ENCODE results near the gene HNRNPDL.
"Not testable (repeated sequence)": the region's sequence is repeated elsewhere in the genome, so short reads cannot be mapped to it uniquely, and the experiment has no call there.

The HNRNPDL gene

DNA sequence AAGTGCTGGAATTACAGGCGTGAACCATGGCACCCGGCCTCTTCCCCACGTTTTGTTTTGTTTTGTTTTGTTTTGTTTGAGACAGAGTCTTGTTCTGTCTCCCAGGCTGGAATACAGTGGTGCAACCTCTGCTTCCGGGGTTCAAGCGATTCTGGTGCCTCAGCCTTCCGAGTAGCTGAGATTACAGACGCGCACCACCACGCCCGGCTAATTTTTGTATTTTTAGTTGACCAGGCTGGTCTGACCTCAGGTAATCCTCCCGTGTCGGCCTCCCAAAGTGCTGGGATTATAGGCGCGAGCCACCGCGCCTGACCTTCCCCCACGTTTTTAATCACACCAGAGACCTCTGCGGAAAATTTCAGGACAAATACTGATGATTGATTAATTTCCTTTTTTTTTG lies 2.3 kb upstream of the HNRNPDL start:
- DNase-seq (ENCODE audit: low read depth in 2 of 2), result no peak

DNA sequence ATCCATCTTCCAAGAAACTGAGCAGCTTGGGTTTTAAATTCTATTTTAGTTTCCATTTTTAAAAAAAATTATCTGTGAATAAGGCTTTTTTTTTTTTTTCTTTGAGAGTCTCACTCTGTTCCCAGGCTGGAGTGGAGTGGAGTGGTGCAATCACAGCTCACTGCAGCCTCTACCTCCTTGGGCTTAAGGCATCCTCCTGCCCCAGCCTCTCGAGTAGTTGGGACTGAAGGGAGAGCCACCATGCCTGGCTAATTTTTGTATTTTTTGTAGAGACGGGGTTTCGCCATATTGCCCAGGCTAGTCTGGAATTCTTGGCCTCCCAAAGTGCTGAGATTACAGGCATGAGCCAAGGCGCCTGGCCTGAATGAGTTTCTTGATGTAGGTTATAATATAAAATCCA lies 1.6 kb upstream of the HNRNPDL start:
- DNase-seq (ENCODE audit: low read depth in 2 of 2), result no peak

DNA sequence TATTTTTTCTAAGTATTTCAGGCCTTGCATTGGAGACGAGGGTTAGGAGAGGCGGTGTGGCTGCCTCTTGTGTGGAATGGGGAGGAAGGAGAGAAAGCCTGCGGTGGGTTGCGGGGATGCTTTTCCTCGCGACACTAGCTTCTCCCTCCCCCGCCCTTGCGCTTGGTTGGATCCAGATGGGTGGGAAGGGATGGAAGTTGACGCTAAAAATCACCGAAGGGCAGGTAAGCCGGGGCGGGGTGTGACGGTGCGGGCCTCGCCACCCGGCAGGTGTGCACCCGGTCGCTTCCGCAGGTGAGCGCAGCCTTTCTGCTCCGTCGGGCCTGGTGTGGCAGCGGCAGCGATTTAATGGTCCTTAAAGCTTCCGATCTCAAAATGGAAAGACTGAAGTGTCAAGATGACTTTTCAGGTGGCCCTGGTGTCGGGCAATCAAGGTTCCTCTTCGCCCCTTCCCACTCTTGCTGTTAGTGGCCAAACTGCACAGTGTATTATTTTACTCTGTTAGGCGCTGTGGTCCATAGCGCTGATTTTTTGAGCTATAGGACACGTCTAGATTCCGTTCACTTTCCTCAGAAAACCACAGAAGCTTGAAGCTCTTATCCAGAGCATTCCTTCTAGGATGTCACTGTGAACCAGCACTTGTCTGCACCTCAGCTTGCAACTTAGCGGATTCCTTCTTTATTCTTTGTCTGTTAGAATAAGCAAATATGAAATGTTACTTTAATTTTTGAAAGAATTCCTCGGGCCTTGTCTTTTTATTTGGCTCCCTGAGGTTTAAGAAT lies 893 bp upstream of the HNRNPDL start:
- DNase-seq (ENCODE audit: low read depth in 2 of 2), result peak in 1 of 2 experiments; percentile 17

DNA sequence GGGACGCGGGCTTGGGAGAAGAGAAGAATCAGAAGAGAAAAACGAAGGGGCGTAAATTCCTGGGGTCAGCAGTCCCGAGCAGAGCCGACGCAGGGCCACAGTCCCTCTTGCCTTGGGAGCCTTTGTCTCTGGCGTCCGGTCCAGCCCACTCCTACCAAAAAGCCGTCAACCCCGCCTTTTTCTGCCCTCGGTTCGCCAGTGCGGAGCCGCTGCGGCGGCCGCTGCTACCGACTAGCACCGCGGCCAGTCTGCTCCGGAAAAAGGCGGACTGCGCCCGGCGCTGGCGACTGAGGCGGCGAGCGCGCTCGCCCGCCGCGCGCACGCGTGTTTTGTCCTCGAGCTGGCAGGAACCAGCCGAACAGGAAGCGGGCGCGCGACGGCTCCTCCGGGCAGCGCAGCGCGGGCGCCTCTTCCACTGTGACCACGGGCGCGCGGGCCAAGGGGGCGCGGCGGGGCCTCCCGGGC lies 502 bp downstream of the HNRNPDL start:
- no peak for DNase-seq (ENCODE audit: low read depth in 2 of 2)

DNA sequence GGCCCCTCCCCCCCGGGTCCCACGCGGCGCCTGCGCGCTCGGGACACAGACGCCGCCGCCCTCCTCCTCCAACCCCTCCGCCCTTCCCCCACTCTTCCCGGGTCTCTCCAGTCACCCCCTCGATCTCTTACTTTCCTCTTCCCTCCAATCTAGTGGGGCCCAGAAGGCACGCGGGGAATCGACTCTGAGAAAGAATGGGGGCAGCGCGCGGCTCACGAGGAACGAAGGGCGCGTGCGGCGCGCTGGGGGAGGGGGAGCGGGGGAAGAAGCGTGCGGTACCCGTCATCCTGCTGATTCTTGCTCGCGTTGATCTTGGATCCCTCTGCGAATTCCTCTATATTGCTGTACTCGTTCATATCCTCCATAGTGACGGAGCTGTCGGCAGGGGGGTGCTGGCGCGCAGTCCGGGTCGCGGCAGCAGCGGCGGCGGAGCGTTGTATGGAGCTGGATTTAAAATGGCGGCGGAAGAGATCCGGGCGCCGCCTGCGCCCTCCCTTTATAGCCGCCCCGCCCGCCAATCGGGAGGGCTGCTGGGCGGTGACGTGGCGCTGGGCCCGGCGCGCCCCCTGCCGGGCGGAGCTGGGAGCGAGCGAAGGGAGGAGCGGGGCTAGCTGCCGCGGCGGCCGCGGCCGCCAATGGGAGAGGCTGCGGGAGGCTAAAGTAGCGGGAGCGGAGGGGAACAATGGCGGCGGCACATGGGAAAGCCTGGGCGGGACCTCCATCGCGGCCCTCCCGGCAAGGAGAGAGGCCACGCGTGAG lies 1.1 kb downstream of the HNRNPDL start:
- DNase-seq (ENCODE audit: low read depth in 2 of 2), result peak; percentile 85 to 86

DNA sequence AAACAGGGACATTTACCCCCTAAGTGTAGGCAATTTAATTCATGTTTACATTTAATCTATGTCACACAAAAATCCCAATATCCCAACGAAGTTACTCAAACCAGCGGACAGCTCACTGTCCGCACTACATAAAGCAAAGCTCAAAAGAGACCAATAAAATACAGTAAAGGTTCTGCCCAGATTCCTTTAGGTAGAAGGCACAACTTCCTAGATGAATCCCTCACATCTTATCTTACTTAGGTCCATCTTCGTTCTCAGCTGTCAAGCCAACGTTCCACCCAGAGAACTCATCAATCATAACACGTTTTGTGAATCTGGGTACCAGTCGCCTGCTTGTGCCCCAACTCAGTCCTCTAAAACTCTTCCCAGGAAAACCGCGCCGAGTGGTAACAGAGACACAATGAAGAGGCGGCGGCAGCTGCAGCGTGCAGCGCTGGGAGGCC lies 1.7 kb downstream of the HNRNPDL start:
- no peak for DNase-seq (ENCODE audit: low read depth in 2 of 2)

DNA sequence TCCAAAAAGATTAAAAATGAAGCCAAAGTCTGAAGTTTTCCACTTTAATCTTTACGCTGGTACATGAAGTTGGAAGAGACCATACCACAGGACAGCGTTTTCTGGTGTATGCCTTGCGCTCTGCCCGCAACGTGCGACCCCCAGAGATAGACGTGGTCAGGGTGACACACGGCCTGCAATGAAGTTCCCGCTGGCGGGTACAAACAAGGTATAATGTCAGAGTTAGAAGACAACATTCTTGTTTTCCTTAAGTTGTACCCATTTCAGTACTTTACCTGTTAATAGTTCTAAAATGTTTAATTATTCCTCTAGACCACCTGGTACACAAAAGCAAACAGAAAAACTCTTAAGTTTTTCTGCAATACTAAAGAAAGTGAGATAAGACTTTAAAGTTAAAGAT lies 4.8 kb downstream of the HNRNPDL start:
- no peak for DNase-seq (ENCODE audit: low read depth in 2 of 2)

DNA sequence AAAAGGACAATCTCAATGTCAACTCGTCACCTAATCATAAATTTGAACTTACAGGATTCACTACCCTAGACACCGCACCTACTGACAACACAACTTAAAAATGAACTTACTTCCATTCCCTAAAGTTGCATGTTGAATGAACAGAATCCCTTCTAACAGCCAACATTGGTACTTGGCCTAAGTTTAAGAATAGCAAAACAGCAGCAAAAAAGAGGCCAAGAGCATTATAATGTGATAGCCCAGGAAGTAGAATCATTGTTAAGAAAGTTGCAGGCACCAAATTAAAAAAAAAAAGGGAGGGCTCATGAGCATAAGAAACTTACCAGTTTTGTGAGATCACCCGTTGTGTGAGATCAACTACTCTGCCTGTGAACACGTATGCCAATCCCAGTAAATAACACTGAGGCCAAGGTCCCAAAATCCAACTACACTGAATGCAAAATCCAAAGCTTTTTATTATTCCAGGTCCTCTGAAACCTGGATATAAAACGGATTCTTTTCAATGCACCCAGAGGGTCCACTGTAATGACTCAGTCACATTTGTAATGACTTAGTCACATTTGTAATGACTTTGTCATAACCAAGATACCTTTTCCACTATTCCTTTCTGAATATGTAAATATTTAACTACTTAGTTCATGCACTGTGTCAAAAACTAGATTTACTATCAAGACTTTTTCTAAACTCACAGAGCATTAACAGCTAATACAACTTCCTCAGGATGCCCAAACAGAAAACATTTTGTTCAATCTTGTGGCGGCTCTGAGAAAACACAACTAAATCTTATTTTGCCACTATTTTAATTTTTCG lies 6.8 kb downstream of the HNRNPDL start:
- DNase-seq (ENCODE audit: low read depth in 2 of 2), result no peak

DNA sequence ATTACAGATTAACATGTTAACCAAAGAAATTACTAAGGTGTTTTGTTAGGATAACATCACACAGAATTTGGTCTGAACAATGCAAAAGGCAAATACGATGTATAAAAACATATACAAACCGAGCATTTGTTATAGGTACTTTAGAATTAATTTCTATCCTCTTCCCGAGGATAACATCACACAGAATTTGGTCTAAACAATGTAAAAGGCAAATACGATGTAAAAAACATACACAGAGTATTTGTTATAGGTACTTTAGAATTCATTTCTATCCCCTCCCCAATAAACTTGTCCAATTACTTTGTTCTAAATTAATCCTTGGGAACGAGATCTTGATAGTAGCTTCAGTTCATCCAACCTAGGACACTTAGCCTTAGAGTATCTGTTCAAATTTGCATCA lies 7.6 kb downstream of the HNRNPDL start:
- no peak for DNase-seq (ENCODE audit: low read depth in 2 of 2)

DNA sequence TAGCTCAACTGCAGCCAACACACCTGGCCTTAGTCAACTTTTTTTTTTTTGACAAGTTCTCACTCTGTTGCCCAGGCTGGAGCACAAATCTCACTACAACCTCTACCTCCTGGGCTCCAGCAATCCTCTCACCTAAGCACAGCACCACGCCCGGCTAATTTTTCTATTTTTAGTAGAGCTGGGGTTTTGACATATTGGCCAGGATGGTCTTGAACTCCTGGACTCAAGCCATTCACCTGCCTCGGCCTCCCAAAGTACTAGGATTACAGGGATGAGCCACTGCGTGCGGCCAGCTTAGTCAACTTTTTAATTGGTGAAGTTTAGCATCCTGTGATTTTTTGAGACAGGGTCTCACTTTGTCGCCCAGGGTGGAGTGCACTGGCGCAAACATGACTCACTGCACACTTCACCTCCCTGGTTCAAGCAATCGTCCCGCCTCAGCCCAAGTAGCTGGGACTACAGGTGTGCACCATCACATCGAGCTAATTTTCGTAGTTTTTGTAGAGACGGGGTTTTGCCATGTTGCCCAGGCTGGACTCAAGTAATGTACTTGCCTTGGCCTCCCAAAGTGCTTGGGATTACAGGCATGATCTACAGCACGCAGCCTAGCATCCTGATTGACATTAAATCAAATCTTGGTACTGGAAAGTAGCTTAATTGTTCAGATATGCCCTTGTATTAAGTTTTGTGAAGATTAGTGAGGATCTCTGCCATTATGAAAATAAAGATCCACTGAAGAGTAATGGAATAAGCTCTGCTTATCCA lies 8.3 kb downstream of the HNRNPDL start:
- no peak for DNase-seq (ENCODE audit: low read depth in 2 of 2)

DNA sequence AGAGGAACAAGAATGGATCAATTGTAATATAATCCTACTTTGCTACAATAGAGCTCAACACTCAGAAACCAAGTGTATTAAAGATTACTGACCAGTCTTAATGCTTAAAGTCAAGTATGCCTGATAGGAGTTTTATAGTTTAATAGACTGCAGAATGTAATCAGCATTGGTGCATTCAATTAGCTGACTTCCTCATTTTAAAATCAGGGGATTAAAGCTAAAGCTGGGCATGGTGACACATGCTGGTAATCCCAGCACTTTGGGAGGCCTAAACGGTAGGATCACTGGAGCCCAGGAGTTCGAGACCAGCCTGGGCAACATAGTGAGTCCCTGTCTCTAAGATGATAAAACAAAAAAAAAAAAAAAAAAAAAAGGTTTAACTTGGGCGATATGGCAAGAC lies 10.8 kb downstream of the HNRNPDL start:
- no peak for DNase-seq (ENCODE audit: low read depth in 2 of 2)

DNA sequence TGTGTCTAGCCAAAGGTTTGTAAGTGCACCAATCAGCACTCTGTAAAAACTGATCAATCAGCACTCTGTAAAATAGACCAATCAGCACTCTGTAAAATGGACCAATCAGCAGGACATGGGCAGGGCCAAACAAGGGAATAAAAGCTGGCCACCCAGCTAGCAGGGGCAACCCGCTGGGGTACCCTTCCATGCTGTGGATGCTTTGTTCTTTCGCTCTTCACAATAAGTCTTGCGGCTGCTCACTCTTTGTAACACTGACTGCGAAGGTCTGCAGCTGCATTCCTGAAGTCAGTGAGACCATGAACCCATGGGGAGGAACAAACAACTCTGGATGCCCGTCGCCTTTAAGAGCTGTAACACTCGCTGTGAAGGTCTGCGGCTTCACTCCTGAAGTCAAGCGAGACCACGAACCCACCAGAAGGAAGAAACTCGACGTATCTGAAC lies 14.3 kb downstream of the HNRNPDL start:
- no peak for DNase-seq (ENCODE audit: low read depth in 2 of 2)

DNA sequence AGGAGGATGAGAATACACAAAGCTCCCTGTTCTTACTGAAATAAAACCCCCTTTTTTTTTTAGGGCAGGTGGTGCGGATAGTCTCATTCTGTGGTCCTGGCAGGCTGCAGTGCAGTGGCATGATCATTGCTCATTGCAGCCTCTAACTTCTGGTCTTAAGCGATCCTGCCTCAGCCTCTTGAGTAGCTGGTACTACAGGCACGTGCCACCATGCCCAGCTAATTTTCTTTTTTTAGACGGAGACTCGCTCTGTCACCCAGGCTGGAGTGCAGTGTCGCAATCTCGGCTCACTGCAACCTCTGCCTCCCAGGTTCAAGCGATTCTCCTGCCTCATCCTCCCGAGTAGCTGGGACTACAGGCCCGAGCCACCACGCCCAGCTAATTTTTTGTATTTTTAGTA lies 15.2 kb downstream of the HNRNPDL start:
- DNase-seq (ENCODE audit: low read depth in 2 of 2), result not testable (repeated sequence)

DNA sequence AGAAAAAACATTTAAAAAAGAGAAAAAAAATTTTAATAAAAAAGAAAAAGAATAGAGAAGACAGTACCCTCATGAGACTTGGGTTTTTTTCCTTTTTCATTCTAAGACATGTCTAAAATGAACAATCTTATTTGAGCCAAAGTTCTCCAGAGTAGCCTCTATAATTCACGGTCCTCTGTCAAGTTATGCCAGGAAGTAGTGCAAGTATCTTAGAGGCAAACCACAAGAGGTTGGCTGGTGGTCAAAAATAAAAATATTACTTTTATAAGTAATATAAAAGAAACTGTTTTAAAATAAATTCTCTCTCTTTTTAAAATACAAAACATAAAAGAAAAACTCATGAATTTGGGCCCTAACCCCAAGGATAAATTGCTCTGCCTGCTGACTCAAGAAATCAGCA lies 26.5 kb downstream of the HNRNPDL start:
- DNase-seq (ENCODE audit: low read depth in 2 of 2), result no peak

DNA sequence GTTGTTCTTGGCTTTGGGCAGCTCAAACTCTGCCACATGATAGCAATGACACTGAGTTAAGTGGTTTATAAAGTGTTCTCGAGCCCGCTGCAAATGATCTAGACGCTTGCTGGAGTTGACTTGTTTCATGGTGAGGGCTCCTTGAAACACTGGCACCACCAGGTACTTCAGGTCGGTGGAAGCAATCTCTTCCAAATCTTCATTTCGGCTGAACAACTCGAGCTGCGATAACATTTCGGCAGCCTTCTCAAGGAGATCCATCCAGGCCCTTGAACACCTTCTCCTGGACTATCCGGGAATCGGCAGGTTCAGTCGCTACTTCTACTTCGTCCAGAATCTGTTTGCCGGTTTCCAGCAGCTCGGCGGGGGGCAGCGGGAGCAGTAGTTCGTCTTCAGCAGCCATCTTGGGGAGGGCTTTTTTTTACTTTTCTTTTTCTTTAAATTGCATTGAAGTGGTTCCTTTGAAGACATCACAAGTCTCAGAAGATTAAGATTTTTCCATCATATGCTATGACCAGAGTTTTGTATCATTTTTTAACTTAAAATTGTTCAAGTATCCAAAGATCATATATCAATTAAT lies 28.0 kb downstream of the HNRNPDL start:
- DNase-seq (ENCODE audit: low read depth in 2 of 2), result no peak

DNA sequence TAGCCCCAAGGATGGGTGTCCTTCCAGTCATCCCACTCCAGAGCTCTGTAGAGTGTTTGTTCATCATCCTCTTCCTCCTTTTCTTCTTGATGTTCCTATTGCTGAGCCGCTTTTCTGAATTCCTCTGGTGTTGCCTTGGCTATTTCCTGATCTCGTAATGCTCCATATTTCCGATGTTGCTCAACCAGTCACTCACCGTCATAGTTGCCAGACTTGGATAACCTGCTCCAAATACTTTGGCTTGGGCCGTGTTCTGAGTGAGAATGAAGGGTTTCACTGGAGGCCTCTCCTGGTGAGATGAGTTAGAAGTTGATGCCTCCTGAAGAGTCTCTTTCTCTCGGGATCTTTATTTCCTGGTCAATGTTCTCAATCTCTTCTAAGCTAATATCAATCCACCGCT lies 28.7 kb downstream of the HNRNPDL start:
- no peak for DNase-seq (ENCODE audit: low read depth in 2 of 2)

DNA sequence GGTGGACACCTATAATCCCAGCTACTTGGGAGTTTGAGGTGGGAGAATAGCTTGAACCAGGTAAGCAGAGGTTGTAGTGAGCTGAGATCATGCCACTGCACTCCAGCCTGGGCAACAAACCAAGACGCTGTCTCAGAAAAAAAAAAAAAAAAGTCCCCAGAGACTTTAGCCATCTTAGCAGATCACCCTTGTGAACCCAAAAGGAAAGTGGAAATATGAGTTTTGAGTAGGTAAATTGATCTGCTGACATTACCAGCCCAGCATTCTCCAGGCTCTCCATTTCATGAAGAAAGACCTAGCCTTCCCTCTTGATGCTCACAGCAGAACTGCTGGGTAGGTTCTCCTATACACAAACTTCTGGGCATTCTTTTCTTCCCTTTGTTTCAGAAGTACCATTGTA lies 32.0 kb downstream of the HNRNPDL start:
- no peak for DNase-seq (ENCODE audit: low read depth in 2 of 2)

DNA sequence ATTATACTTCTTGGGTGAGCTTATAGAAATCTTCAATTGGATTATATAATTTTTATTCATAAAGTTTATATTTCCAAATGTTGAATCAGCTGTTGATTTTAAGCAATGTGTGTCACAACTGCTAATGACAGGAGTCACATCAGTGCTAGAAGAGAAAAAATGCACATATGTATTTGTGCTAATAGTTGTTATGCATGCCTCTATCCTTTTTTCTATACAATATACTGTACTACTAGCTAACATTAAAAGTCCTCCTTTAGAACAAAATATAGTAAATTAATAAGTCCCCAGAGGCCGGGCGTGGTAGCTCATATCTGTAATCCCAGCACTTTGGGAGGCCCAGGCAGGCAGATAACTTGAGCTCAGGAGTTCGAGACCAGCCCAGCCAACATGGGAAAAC lies 32.7 kb downstream of the HNRNPDL start:
- no peak for DNase-seq (ENCODE audit: low read depth in 2 of 2)

DNA sequence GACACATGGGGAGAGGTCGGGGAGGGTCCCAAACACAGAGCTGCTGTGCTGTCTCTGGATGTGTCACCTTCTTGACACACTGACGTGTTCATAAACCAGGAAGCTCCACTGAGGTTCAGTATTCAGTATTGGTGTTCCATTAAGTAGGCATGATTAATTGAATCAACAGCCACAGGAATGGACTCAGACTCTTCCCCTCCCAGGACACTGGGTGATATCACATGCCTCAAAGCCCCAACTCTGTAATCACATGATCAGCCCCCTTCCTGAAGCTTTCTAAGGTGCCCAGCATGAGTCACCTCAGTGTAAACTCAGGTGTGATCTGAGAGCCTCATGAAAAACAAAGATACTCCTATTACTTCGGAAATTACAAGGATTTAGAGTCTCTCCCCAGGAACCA lies 35.4 kb downstream of the HNRNPDL start:
- DNase-seq (ENCODE audit: low read depth in 2 of 2), result no peak

DNA sequence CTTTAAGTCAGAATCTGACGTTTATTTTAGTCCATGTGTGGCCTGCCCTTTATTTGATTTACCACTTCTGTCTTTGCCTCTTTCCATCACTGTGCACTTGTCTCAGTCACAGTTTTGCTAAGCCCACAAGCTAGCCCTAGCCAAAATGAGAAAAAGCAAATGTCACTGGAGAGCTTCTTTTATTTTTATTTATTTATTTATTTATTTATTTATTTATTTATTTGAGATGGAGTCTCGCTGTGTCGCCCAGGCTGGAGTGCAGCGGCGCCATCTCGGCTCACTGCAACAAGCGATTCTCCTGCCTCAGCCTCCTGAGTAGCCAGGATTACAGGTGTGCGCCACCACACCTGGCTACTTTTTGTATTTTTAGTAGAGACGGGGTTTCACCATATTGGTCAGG lies 40.2 kb downstream of the HNRNPDL start:
- not testable (repeated sequence) for DNase-seq (ENCODE audit: low read depth in 2 of 2)

DNA sequence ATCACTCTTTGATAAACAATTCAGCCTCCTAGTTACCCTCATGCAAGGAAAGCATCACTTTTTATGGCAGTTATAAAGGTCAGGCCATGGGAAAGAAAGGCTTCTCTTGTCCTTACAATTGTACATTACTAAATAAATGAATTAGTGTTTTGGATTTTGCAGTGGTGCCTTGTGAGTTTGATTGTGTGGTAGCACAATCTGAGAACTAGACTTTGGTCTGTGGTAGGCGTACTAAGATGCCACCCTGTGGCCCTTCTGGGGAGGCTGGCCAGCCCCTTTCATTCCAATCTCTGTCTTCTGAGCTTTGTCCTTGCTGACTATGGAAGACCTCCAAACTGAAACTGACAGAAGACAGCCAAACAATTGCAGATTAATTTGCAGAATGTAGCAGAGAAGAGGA lies 41.9 kb downstream of the HNRNPDL start:
- no peak for DNase-seq (ENCODE audit: low read depth in 2 of 2)
